K562 (cell line): ENCODE measurements around the gene MARCHF5.

Experiments used
- ARNT ChIP-seq, 2 experiments: fragments of 450-650 bp; IDR thresholded peaks; 2 replicates each; pipeline ENCODE4 v1.6.1; 2016; ENCODE audit warnings: mild to moderate bottlenecking in 1 of 2
- CTCF ChIP-seq, 3 experiments: IDR thresholded peaks in 2 of 3; conservative IDR thresholded peaks in 1 of 3; 2 replicates each; pipeline ENCODE4 v1.5.1; 2011 to 2012; ENCODE audit warnings: low read length in 3 of 3, mild to moderate bottlenecking in 3 of 3, control low read depth in 2 of 3, improper control_type of control experiment in 1 of 3, inconsistent platforms in 1 of 3, low read depth in 1 of 3, mixed read lengths in 1 of 3, moderate library complexity in 1 of 3; ENCODE audit not compliant: insufficient read depth in 2 of 3
- ETV6 ChIP-seq, 3 experiments: fragments of 150-350 bp in 1 of 3; sonication (generic) in 1 of 3; formaldehyde crosslinking in 1 of 3; IDR thresholded peaks; 2 replicates each; pipeline versions ENCODE4 v1.6.1 to v1.8.0; 2014 to 2022; ENCODE audit warnings: borderline replicate concordance in 2 of 3, low read depth in 2 of 3, antibody characterized with exemption in 1 of 3, low read length in 1 of 3, mild to moderate bottlenecking in 1 of 3, missing genetic modification reagents in 1 of 3
- EZH2 ChIP-seq: IDR thresholded peaks from 2 replicates; pipeline ENCODE4 v1.6.1; 2012; ENCODE audit warnings: low read depth, mild to moderate bottlenecking, inconsistent platforms, low read length, borderline replicate concordance
- FOXA1 ChIP-seq: fragments of 450-650 bp; IDR thresholded peaks from 2 replicates; pipeline ENCODE4 v1.6.1; 2016; ENCODE audit warnings: mild to moderate bottlenecking, borderline replicate concordance
- HMG20A ChIP-seq: fragments of 450-650 bp; formaldehyde crosslinking; conservative IDR thresholded peaks from 2 replicates; pipeline ENCODE4 v1.4.0; 2020; ENCODE audit warnings: mild to moderate bottlenecking, mixed read lengths
- JUNB ChIP-seq: fragments of 450-650 bp; formaldehyde crosslinking; conservative IDR thresholded peaks from 2 replicates; pipeline ENCODE4 v1.4.0; 2020; ENCODE audit warnings: mild to moderate bottlenecking
- KDM5B ChIP-seq: fragments of 200-600 bp; sonication (generic); IDR thresholded peaks from 2 replicates; pipeline ENCODE4 v1.6.1; 2012; ENCODE audit warnings: low read depth, mild to moderate bottlenecking, moderate library complexity, low read length, control low read depth, inconsistent platforms; ENCODE audit not compliant: insufficient replicate concordance
- POLR2AphosphoS5 ChIP-seq: IDR thresholded peaks from 2 replicates; pipeline ENCODE4 v1.6.1; 2011; ENCODE audit warnings: mild to moderate bottlenecking, low read depth, low read length, moderate library complexity; ENCODE audit not compliant: control insufficient read depth, insufficient read depth
- RAD51 ChIP-seq: fragments of 450-650 bp; IDR thresholded peaks from 2 replicates; pipeline ENCODE4 v1.7.1; 2016; ENCODE audit warnings: low read depth, mild to moderate bottlenecking, borderline replicate concordance
- STAT5A ChIP-seq: IDR thresholded peaks from 2 replicates; pipeline ENCODE4 v1.6.1; 2012; ENCODE audit warnings: low read length, inconsistent platforms, borderline replicate concordance
- YBX1 ChIP-seq: fragments of 450-650 bp; IDR thresholded peaks from 2 replicates; pipeline ENCODE4 v1.7.1; 2016; ENCODE audit warnings: mild to moderate bottlenecking
- ZNF311 ChIP-seq: fragments of 250-450 bp; sonication (Bioruptor Pico); IDR thresholded peaks from 2 replicates; pipeline ENCODE4 v1.4.0; 2020; ENCODE audit warnings: mild to moderate bottlenecking, moderate library complexity
- ZNF668 ChIP-seq: fragments of 250-450 bp; sonication (Bioruptor Pico); IDR thresholded peaks from 2 replicates; pipeline ENCODE4 v1.8.0; 2022; ENCODE audit warnings: mild to moderate bottlenecking, inconsistent platforms

- TF ChIP-seq YBX1 (no peak), JUNB (no peak), FOXA1 (no peak), ZNF311 (CRISPR knock-in tag) (no peak), STAT5A (no peak), POLR2AphosphoS5 (peak; percentile 45; the same call in 1 of the 2 replicates), RAD51 (no peak), ZNF668 (no peak), KDM5B (peak; percentile 49), ETV6 (IDR thresholded peaks at IDR 0.05; ENCODE audit: borderline replicate concordance in 1 of 2, low read depth in 2 of 2, low read length in 1 of 2) (no peak; a peak in 1 of 4 replicates), ETV6 (CRISPR knock-in tag; IDR thresholded peaks at IDR 0.05; ENCODE audit: borderline replicate concordance) (no peak), HMG20A (CRISPR knock-in tag) (no peak), ARNT (IDR thresholded peaks at IDR 0.05) (no peak), CTCF (IDR thresholded peaks at IDR 0.05 in 2 of 3, conservative IDR thresholded peaks at IDR 0.05 in 1 of 3; ENCODE audit: insufficient read depth in 2 of 3, low read depth in 1 of 3, low read length in 3 of 3) (peak; percentile 53 to 76 (median 61); a peak in 5 of 6 replicates), EZH2 (no peak)
Measured at GRCh38 chr10:92290837-92291615, at the start of gene MARCHF5, which contains the start of gene CPEB3.
